Brain microvascular endothelial cell (primary cell): Measurements from ENCODE around the gene DKC1.

Experiments used
- DNase-seq: peaks from one replicate; pipeline ENCODE4 v3.0.0-alpha.2; 2020
- H3K27ac ChIP-seq: fragments of 250-450 bp; sonication (Bioruptor Pico); 2 replicates; pipeline ENCODE4 v1.5.1; 2020; ENCODE audit warnings: mild to moderate bottlenecking, moderate library complexity
- H3K27me3 ChIP-seq: fragments of 250-450 bp; sonication (Bioruptor Pico); replicated peaks from 2 replicates; pipeline ENCODE4 v1.5.1; 2020; ENCODE audit warnings: mild to moderate bottlenecking
- H3K36me3 ChIP-seq: fragments of 250-450 bp; sonication (Bioruptor Pico); replicated peaks from 2 replicates; pipeline ENCODE4 v1.5.1; 2020; ENCODE audit warnings: mild to moderate bottlenecking
- H3K4me3 ChIP-seq: 2 replicates; pipeline ENCODE4 v1.5.1; 2011; ENCODE audit warnings: low read depth, mild to moderate bottlenecking, control low read depth, low read length, moderate library complexity
- CTCF ChIP-seq: IDR thresholded peaks from 2 replicates; pipeline ENCODE4 v1.5.1; 2011; ENCODE audit warnings: low read depth, mild to moderate bottlenecking, moderate library complexity, low read length, control low read depth, inconsistent platforms; ENCODE audit errors: missing control alignments
- in situ Hi-C: cut with HindIII; loops from 2 replicates; pipeline ENCODE4 v1.10.0; 2017; ENCODE audit warnings: low sequenced_read_pairs, low pct_ligation_motif_present

DKC1 gene

GRCh38 chrX:154762537-154763296 lies at the start of gene DKC1:
Gene DKC1 (plus strand): TSS chrX:154762864. CDS start chrX:154762966, 102 bp downstream.
- DNase-seq, result peak; percentile 91
- peaks cover 17% of the 10 kb centered on the region for H3K36me3 ChIP-seq
- in situ Hi-C loops, result no loop called here
- no peaks in the 10 kb centered on the region for H3K27me3 ChIP-seq
- peak within 1 kb of the TSS; percentile 70 for H3K4me3 ChIP-seq
- peak; percentile 24 for TF ChIP-seq CTCF
- H3K27ac ChIP-seq, result peak within 1 kb of the TSS; percentile 79

- Histone ChIP-seq H3K36me3 (no peaks in the 10 kb centered on the region), H3K4me3 (no peak overlapping the region), H3K27ac (no peak overlapping the region), H3K27me3 (no peaks in the 10 kb centered on the region)
- TF ChIP-seq CTCF, result peak; percentile 79
- in situ Hi-C loops, result no loop called here
- DNase-seq, result peak; percentile 58
These were observed 47.7 kb upstream of the DKC1 start for GRCh38 chrX:154714925-154715324.

GRCh38 chrX:154715825-154716224 lies 46.8 kb upstream of the DKC1 start:
- no peak for DNase-seq
- H3K27me3 ChIP-seq, result no peaks in the 10 kb centered on the region
- in situ Hi-C loops, result no loop called here
- TF ChIP-seq CTCF, result peak; percentile 9
- H3K27ac ChIP-seq, result no peak overlapping the region
- H3K4me3 ChIP-seq, result no peak overlapping the region
- H3K36me3 ChIP-seq, result no peaks in the 10 kb centered on the region

- no peaks in the 10 kb centered on the region for H3K36me3 ChIP-seq
- H3K4me3 ChIP-seq, result no peak overlapping the region
- DNase-seq, result peak; percentile 33
- in situ Hi-C loops, result no loop called here
- TF ChIP-seq CTCF, result peak; percentile 19
- no peak overlapping the region for H3K27ac ChIP-seq
- H3K27me3 ChIP-seq, result no peaks in the 10 kb centered on the region
These were observed 44.8 kb upstream of the DKC1 start for GRCh38 chrX:154717824-154718223.

GRCh38 chrX:154718616-154719015 lies 44.0 kb upstream of the DKC1 start:
- DNase-seq, result no peak
- no peaks in the 10 kb centered on the region for H3K27me3 ChIP-seq
- H3K4me3 ChIP-seq, result no peak overlapping the region
- no peaks in the 10 kb centered on the region for H3K36me3 ChIP-seq
- H3K27ac ChIP-seq, result peak overlapping the region; percentile 52
- in situ Hi-C loops, result no loop called here
- no peak for TF ChIP-seq CTCF

GRCh38 chrX:154719132-154719675 lies 43.5 kb upstream of the DKC1 start:
- H3K4me3 ChIP-seq, result no peak overlapping the region
- in situ Hi-C loops, result no loop called here
- H3K36me3 ChIP-seq, result no peaks in the 10 kb centered on the region
- peak overlapping the region; percentile 52 for H3K27ac ChIP-seq
- H3K27me3 ChIP-seq, result no peaks in the 10 kb centered on the region
- peak; percentile 77 for DNase-seq
- TF ChIP-seq CTCF, result no peak
